H1 (cell line): ENCODE results near the gene RSU1. TPM values are rescaled to one million over a fixed set of nuclear protein-coding genes. Genes with fewer than 3 reads are reported as not detected.

Source experiments
- KDM4A ChIP-seq: IDR thresholded peaks from one replicate; pipeline ENCODE4 v1.7.1; 2012; ENCODE audit warnings: low read depth, mild to moderate bottlenecking, moderate library complexity, low read length, inconsistent platforms; ENCODE audit not compliant: severe bottlenecking
- TAF1 ChIP-seq: IDR thresholded peaks from 2 replicates; pipeline ENCODE4 v1.6.1; 2011; ENCODE audit warnings: mild to moderate bottlenecking, low read depth, low read length
- polyA plus RNA-seq, 7 experiments: library from polyadenylated mRNA; depleted of rRNA in 3 of 7; stranded (reverse) in 5 of 7; unstranded in 2 of 7; fragments of >200 nt in 5 of 7; fragments of 200-250 nt in 2 of 7; gene quantifications; 1 replicate in 5 of 7; 2 replicates in 1 of 7; 4 replicates in 1 of 7; pipeline versions ENCODE4 v1.2.1 to v1.2.3, GENCODE V29; 2011 to 2013; ENCODE audit warnings: missing spikeins in 2 of 7, mixed read lengths in 2 of 7
- total RNA-seq: library from RNA; stranded (reverse); fragmentation: NEBNext Ultra II Directional; extraction: Animal tissue kit (Norgen Biotek cat#: 25700); gene quantifications from 2 replicates; pipeline ENCODE4 v1.2.1, GENCODE V29; 2021

The RSU1 gene
- total and polyA plus RNA-seq, 2 of the 8 experiments (the other 6 are each of a cell fraction or from before 2014, with no cell fraction given): 50.0 to 68.2 TPM

DNA sequence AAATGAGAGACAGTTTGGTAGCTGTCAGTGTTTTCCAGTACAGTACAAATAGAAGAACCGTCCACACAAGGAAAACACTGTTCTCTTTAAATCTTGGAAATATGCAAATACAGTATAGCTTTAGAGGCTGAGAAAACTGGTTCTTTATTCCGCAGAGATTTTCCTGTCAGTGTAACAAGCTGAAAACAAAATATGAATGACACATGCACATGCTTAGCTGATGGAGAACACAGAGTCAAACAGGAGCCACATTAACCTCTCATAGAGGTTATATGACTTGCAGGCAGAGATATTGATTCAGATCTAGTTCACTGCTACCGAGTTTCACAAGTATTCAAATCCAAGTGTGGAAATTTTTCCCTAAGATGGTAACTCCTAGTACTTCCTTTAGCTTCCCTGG lies 160.3 kb downstream of the RSU1 start (continued):
- TF ChIP-seq TAF1 (no peak), KDM4A (no peak)
- TF ChIP-seq, all 59 proteins: peak for 0
